ENCODE measurements around the gene FSD1.

DNA sequence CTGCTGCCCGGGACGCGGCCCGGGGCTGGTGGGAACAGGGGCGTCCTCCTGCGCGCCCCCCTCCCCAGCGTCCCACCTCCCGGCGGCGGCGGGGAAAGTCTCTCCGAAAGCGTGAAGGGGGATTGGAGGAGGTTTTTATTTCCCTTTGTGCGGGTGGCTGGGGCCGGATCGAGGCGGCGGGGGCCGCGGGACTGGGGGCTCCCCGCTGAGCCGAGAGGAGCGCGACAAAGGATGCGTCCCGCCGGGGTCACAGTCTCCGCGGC is 25.2 kb upstream of the FSD1 start:
- TF ChIP-seq, protein P1, sequence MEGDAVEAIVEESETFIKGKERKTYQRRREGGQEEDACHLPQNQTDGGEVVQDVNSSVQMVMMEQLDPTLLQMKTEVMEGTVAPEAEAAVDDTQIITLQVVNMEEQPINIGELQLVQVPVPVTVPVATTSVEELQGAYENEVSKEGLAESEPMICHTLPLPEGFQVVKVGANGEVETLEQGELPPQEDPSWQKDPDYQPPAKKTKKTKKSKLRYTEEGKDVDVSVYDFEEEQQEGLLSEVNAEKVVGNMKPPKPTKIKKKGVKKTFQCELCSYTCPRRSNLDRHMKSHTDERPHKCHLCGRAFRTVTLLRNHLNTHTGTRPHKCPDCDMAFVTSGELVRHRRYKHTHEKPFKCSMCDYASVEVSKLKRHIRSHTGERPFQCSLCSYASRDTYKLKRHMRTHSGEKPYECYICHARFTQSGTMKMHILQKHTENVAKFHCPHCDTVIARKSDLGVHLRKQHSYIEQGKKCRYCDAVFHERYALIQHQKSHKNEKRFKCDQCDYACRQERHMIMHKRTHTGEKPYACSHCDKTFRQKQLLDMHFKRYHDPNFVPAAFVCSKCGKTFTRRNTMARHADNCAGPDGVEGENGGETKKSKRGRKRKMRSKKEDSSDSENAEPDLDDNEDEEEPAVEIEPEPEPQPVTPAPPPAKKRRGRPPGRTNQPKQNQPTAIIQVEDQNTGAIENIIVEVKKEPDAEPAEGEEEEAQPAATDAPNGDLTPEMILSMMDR (IDR thresholded peaks at IDR 0.05 in 8 of 11, conservative IDR thresholded peaks at IDR 0.05 in 3 of 11), result no peak
- no peak for TF ChIP-seq POLR2A (IDR thresholded peaks at IDR 0.05)
- TF ChIP-seq POLR2AphosphoS5 (IDR thresholded peaks at IDR 0.05), result no peak

All from spleen (tissue), 7 donors.